ENCODE results near the gene LGI1. TPM values are rescaled to one million over a fixed set of nuclear protein-coding genes. Genes with fewer than 3 reads are reported as not detected.

LGI1 gene
- total RNA-seq (2022; extraction: Qiagen RNA extraction; ENCODE audit: low read depth) = not detected in 5 replicates

GRCh38 chr10:93757801-93758507, at the start of gene LGI1:
Gene LGI1 (plus strand): TSS chr10:93757936. CDS start chr10:93758145, 209 bp downstream.

Other genes starting within 250 kb of the LGI1 start
- 0.14 to 0.44 TPM (median 0.25 TPM) in 5 replicates for gene FFAR4, start 191.3 kb upstream of the LGI1 start, total RNA-seq (2022; extraction: Qiagen RNA extraction; ENCODE audit: low read depth)
- 5.1 to 10.4 TPM (median 9.4 TPM) in 5 replicates for gene RBP4, start 156.7 kb upstream of the LGI1 start, total RNA-seq (2022; extraction: Qiagen RNA extraction; ENCODE audit: low read depth)
- not detected in 5 replicates for gene PDE6C, start 145.4 kb upstream of the LGI1 start, total RNA-seq (2022; extraction: Qiagen RNA extraction; ENCODE audit: low read depth)
- 2.9 to 6.2 TPM (median 5.7 TPM) in 5 replicates for gene FRA10AC1, start 55.3 kb upstream of the LGI1 start, total RNA-seq (2022; extraction: Qiagen RNA extraction; ENCODE audit: low read depth)
- 6.1 to 11.2 TPM (median 9.4 TPM) in 5 replicates for gene SLC35G1, start 136.0 kb downstream of the LGI1 start, total RNA-seq (2022; extraction: Qiagen RNA extraction; ENCODE audit: low read depth)
- 5.1 to 6.2 TPM (median 5.6 TPM) in 5 replicates for gene PLCE1, start 236.0 kb downstream of the LGI1 start, total RNA-seq (2022; extraction: Qiagen RNA extraction; ENCODE audit: low read depth)

Data from A549 treated with RU486 at 1 μM for 4 hours (cell line).